IMR-90 (cell line): ENCODE results near the gene PC. TPM values are rescaled to one million over a fixed set of nuclear protein-coding genes. Genes with fewer than 3 reads are reported as not detected.

Source experiments
- ATAC-seq: fragments of 200-7000 bp; cut with Tn5 transposase; 2 replicates; pipeline ENCODE4 v1.9.1; 2020; ENCODE audit warnings: low read depth, mild to moderate bottlenecking, moderate library complexity
- BruUV-seq: library from RNA; stranded (reverse); fragments of 400-500 nt; replicated peaks from 2 replicates; lab custom pipeline; 2021; lab: Mats Ljungman, UMichigan
- CTCF ChIA-PET: fragments of 300-600 bp; formaldehyde crosslinking; extraction: SDS; loops from one replicate; lab custom pipeline; 2021; ENCODE audit warnings: antibody characterized with exemption; lab: Yijun Ruan, JAX
- POLR2A ChIA-PET: fragments of 300-600 bp; sonication (Branson Sonifier 250); formaldehyde crosslinking; loops from one replicate; lab custom pipeline; 2022; ENCODE audit warnings: antibody characterized with exemption; ENCODE audit not compliant: unreplicated experiment; lab: Charles Lee
- DNase-seq: peaks from one replicate; pipeline ENCODE4 v3.0.0; 2013
- H2AFZ ChIP-seq: replicated peaks from 2 replicates; pipeline ENCODE3; 2013; ENCODE audit warnings: low read length, mild to moderate bottlenecking; ENCODE audit not compliant: poor library complexity
- H2AK5ac ChIP-seq: 2 replicates; pipeline ENCODE4 v1.6.1; 2013; ENCODE audit warnings: low read depth, low read length, inconsistent platforms
- H2AK9ac ChIP-seq: replicated peaks from 2 replicates; pipeline ENCODE3; 2013; ENCODE audit warnings: mild to moderate bottlenecking, low read depth, low read length, moderate library complexity; ENCODE audit not compliant: poor library complexity
- H2BK120ac ChIP-seq: 2 replicates; pipeline ENCODE4 v1.6.1; 2013; ENCODE audit warnings: low read depth, low read length, inconsistent platforms
- H2BK15ac ChIP-seq: 3 replicates; pipeline ENCODE4 v1.6.1; 2013; ENCODE audit warnings: low read depth, low read length, inconsistent platforms
- H2BK20ac ChIP-seq: 2 replicates; pipeline ENCODE4 v1.6.1; 2013; ENCODE audit warnings: low read depth, mild to moderate bottlenecking, inconsistent platforms, low read length, moderate library complexity
- H2BK5ac ChIP-seq: 2 replicates; pipeline ENCODE4 v1.6.1; 2013; ENCODE audit warnings: mild to moderate bottlenecking, low read depth, low read length, inconsistent platforms; ENCODE audit not compliant: poor library complexity, severe bottlenecking
- H3K14ac ChIP-seq: replicated peaks from 2 replicates; pipeline ENCODE4 v1.6.1; 2013; ENCODE audit warnings: low read depth, low read length, inconsistent platforms
- H3K18ac ChIP-seq: 2 replicates; pipeline ENCODE4 v1.6.1; 2013; ENCODE audit warnings: low read depth, low read length, control low read depth
- H3K23ac ChIP-seq: 2 replicates; pipeline ENCODE4 v1.6.1; 2013; ENCODE audit warnings: low read depth, low read length, inconsistent platforms
- H3K27ac ChIP-seq: 2 replicates; pipeline ENCODE4 v1.5.1; 2013; ENCODE audit warnings: mild to moderate bottlenecking, control low read depth, low read length; ENCODE audit not compliant: insufficient read depth
- H3K27me3 ChIP-seq: 2 replicates; pipeline ENCODE4 v1.6.1; 2013; ENCODE audit warnings: low read length; ENCODE audit not compliant: control insufficient read depth, insufficient read depth
- H3K36me3 ChIP-seq: 2 replicates; pipeline ENCODE4 v1.6.1; 2013; ENCODE audit warnings: low read length, mixed read lengths; ENCODE audit not compliant: control insufficient read depth, insufficient read depth
- H3K4ac ChIP-seq: 2 replicates; pipeline ENCODE4 v1.6.1; 2013; ENCODE audit warnings: low read depth, low read length, inconsistent platforms
- H3K4me1 ChIP-seq: 2 replicates; pipeline ENCODE4 v1.6.1; 2013; ENCODE audit warnings: low read length, mixed read lengths; ENCODE audit not compliant: control insufficient read depth, insufficient read depth
- H3K4me2 ChIP-seq: 2 replicates; pipeline ENCODE4 v1.6.1; 2013; ENCODE audit warnings: low read depth, mild to moderate bottlenecking, control low read depth, low read length, moderate library complexity
- H3K4me3 ChIP-seq: 2 replicates; pipeline ENCODE4 v1.5.1; 2013; ENCODE audit warnings: low read depth, mild to moderate bottlenecking, control low read depth, low read length, moderate library complexity; ENCODE audit not compliant: insufficient read depth
- H3K56ac ChIP-seq: 2 replicates; pipeline ENCODE4 v1.6.1; 2013; ENCODE audit warnings: low read length, inconsistent platforms; ENCODE audit not compliant: insufficient read depth; ENCODE audit errors: extremely low read depth
- H3K79me1 ChIP-seq, 2 experiments: 2 replicates each; pipeline ENCODE4 v1.6.1; 2013; ENCODE audit warnings: low read length in 2 of 2, inconsistent platforms in 1 of 2, low read depth in 1 of 2
- H3K9ac ChIP-seq: 2 replicates; pipeline ENCODE4 v1.6.1; 2013; ENCODE audit warnings: low read depth, low read length, control low read depth
- H3K9me1 ChIP-seq: 2 replicates; pipeline ENCODE4 v1.6.1; 2013; ENCODE audit warnings: low read length, inconsistent platforms; ENCODE audit not compliant: insufficient read depth
- H3K9me3 ChIP-seq: 2 replicates; pipeline ENCODE4 v1.6.1; 2013; ENCODE audit warnings: low read length; ENCODE audit not compliant: control insufficient read depth, insufficient read depth
- H4K20me1 ChIP-seq: 2 replicates; pipeline ENCODE4 v1.6.1; 2013; ENCODE audit warnings: low read length, inconsistent platforms; ENCODE audit not compliant: insufficient read depth
- H4K5ac ChIP-seq: 2 replicates; pipeline ENCODE4 v1.6.1; 2013; ENCODE audit warnings: mild to moderate bottlenecking, low read depth, low read length, control low read depth
- H4K8ac ChIP-seq, 2 experiments: 2 replicates each; pipeline ENCODE4 v1.6.1; 2013; ENCODE audit warnings: low read depth in 2 of 2, low read length in 2 of 2, control low read depth in 1 of 2, inconsistent platforms in 1 of 2
- H4K91ac ChIP-seq: 2 replicates; pipeline ENCODE4 v1.6.1; 2013; ENCODE audit warnings: low read depth, low read length, inconsistent platforms; ENCODE audit not compliant: insufficient read depth
- BHLHE40 ChIP-seq: fragments of 150-350 bp; IDR thresholded peaks from 2 replicates; pipeline ENCODE4 v1.6.1; 2016; ENCODE audit warnings: mild to moderate bottlenecking, low read depth, low read length
- CEBPB ChIP-seq: IDR thresholded peaks from 2 replicates; pipeline ENCODE4 v1.6.1; 2012; ENCODE audit warnings: low read depth, low read length, improper control_type of control experiment
- CHD1 ChIP-seq: IDR thresholded peaks from 2 replicates; pipeline ENCODE4 v1.6.1; 2012; ENCODE audit warnings: low read depth, low read length, improper control_type of control experiment
- ELK1 ChIP-seq: fragments of 150-350 bp; IDR thresholded peaks from 2 replicates; pipeline ENCODE4 v1.6.1; 2016; ENCODE audit warnings: low read depth, mild to moderate bottlenecking, low read length, moderate library complexity, borderline replicate concordance
- FOS ChIP-seq: fragments of 150-350 bp; IDR thresholded peaks from 2 replicates; pipeline ENCODE4 v1.6.1; 2016; ENCODE audit warnings: low read depth, low read length
- MAFK ChIP-seq: IDR thresholded peaks from 2 replicates; pipeline ENCODE4 v1.6.1; 2012; ENCODE audit warnings: low read depth, low read length, improper control_type of control experiment
- MAZ ChIP-seq: IDR thresholded peaks from 2 replicates; pipeline ENCODE4 v1.6.1; 2012; ENCODE audit warnings: low read depth, mild to moderate bottlenecking, low read length, improper control_type of control experiment, moderate library complexity, borderline replicate concordance
- NFE2L2 ChIP-seq: fragments of 150-350 bp; IDR thresholded peaks from 2 replicates; pipeline ENCODE4 v1.6.1; 2016; ENCODE audit warnings: low read depth, mild to moderate bottlenecking, low read length
- POLR2A ChIP-seq: IDR thresholded peaks from 2 replicates; pipeline ENCODE4 v1.6.1; 2012; ENCODE audit warnings: mild to moderate bottlenecking, low read depth, low read length
- RAD21 ChIP-seq: IDR thresholded peaks from 2 replicates; pipeline ENCODE4 v1.6.1; 2012; ENCODE audit warnings: low read length, improper control_type of control experiment
- RCOR1 ChIP-seq: IDR thresholded peaks from 2 replicates; pipeline ENCODE4 v1.6.1; 2012; ENCODE audit warnings: mild to moderate bottlenecking, low read length, improper control_type of control experiment; ENCODE audit not compliant: insufficient replicate concordance
- SMC3 ChIP-seq: fragments of 150-350 bp; IDR thresholded peaks from 2 replicates; pipeline ENCODE4 v1.6.1; 2016; ENCODE audit warnings: low read depth, mild to moderate bottlenecking, antibody characterized with exemption, low read length, moderate library complexity
- USF2 ChIP-seq: fragments of 150-350 bp; IDR thresholded peaks from 2 replicates; pipeline ENCODE4 v1.6.1; 2017; ENCODE audit warnings: mild to moderate bottlenecking, antibody characterized with exemption, low read length, low read depth
- WGBS, 2 experiments: methylation state at CpG; one replicate each; pipeline versions ENCODE4 v1.1.5 to v1.1.7; 2013; ENCODE audit warnings: missing lambda C conversion rate in 2 of 2; ENCODE audit not compliant: insufficient read length in 1 of 2; ENCODE audit errors: extremely low coverage in 2 of 2; 5-methylcytosine and 5-hydroxymethylcytosine counted together
- dilution Hi-C: fragments of 300-500 bp; cut with HindIII; formaldehyde crosslinking; loops from one replicate; pipeline ENCODE4 v1.14.3; 2018; ENCODE audit warnings: low sequenced_read_pairs; ENCODE audit not compliant: unreplicated experiment
- in situ Hi-C: fragments of 300-500 bp; cut with MboI; formaldehyde crosslinking; loops from 3 replicates; pipeline ENCODE4 v1.14.3; 2019; ENCODE audit warnings: low sequenced_read_pairs, inconsistent platforms, mixed read lengths
- intact Hi-C: fragments of 100-400 bp; cut with micrococcal nuclease; formaldehyde crosslinking; loops from 2 replicates; pipeline ENCODE4 v1.10.0; 2022
- polyA plus RNA-seq, 3 experiments: library from polyadenylated mRNA; depleted of rRNA; stranded (reverse); fragments of >200 nt; gene quantifications; 2 replicates each; pipeline ENCODE4 v1.2.3, GENCODE V29; 2012; ENCODE audit warnings: low replicate concordance in 1 of 3
- total RNA-seq: library from RNA; depleted of rRNA; stranded (reverse); fragments of >200 nt; gene quantifications from 2 replicates; pipeline ENCODE4 v1.2.3, GENCODE V29; 2012
- TF ChIP-seq, protein P1 (sequence below): conservative IDR thresholded peaks from 2 replicates; pipeline ENCODE4 v1.5.1; 2012; ENCODE audit warnings: mild to moderate bottlenecking, low read depth, low read length, improper control_type of control experiment

PC gene
- total and polyA plus RNA-seq, 2 of the 4 experiments (the other 2 are of a cell fraction), result 13.6 to 15.7 TPM

DNA sequence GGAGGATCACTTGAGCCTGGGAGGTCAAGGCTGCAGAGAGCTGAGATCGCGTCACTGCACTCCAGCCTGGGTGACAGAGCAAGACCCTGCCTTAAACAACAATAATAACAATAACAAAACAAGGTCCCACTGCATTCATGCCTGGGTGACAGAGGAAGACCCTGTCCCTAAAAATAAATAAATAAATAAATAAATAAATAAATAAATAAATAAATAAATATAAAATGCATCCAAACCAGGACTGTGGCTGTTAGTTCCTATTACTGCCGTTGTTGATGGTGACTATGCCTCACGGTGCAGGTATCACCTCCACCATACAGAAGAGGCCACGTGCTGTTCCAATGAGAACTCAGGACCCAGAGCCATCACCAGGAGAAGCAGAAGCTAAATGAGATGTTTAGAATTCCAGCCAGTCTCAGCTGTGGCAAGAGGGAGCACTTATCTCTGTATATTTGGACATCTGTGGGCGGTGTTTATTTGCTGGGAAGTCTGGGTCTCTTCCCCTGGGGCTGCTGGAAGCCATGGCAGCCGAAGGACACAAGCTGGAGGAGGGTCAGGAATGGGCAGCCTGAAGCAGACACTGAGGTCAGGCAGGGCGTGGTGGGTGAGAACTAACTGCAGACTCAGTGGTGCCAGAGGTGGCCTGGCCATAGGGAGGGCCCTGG, 38.6 kb upstream of the PC start:
- ATAC-seq (peak; percentile 97), DNase-seq (peak; percentile 76)
- Histone ChIP-seq H3K4me1 (peaks cover 8% of the 10 kb centered on the region), H2AK9ac (peak overlapping the region; percentile 67), H2BK5ac (peak overlapping the region; percentile 9), H3K4ac (peak overlapping the region; percentile 91), H4K8ac (peak overlapping the region; percentile 56 to 85; a peak in 2 of 4 replicates), H3K27ac (no peak overlapping the region), H3K36me3 (no peaks in the 10 kb centered on the region), H2AFZ (peak overlapping the region; percentile 38), H4K91ac (peak overlapping the region; percentile 94), H2AK5ac (peak overlapping the region; percentile 91), H3K4me2 (no peak overlapping the region), H2BK120ac (peak overlapping the region; percentile 89), H2BK20ac (peak overlapping the region; percentile 94), H3K9me3 (no peaks in the 10 kb centered on the region), H4K20me1 (no peaks in the 10 kb centered on the region), H4K5ac (peak overlapping the region; percentile 29; the same call in 1 of the 2 replicates), H3K56ac (no peak overlapping the region), H3K27me3 (no peaks in the 10 kb centered on the region), H3K9me1 (peaks cover 12% of the 10 kb centered on the region), H3K23ac (peak overlapping the region; percentile 62), H3K14ac (peak overlapping the region; percentile 80; the same call in 1 of the 2 replicates), H3K9ac (no peak overlapping the region), H3K79me1 (no peaks in the 10 kb centered on the region), H3K18ac (0 out of 2 replicates have a peak overlapping the region, but pooled peaks have one; percentile 47), H2BK15ac (peak overlapping the region; percentile 90; the same call in 1 of the 3 replicates), H3K4me3 (no peak overlapping the region)
- WGBS, 2 experiments, result no CpG with 5 or more reads among the region's 8 CpGs
- dilution Hi-C loops, result no loop called here
- ChIA-PET POLR2A (interaction anchor here (0.6 kb wide), 1 partner anchor 1423 kb away, joined by 3 read pairs; no protein-coding TSS in a partner anchor), CTCF (no interaction called here)
- in situ Hi-C loops, result no loop called here
- BruUV-seq, result no TSS peak
- intact Hi-C loops, result no loop called here
- TF ChIP-seq CEBPB, result peak; percentile 70
- TF ChIP-seq RCOR1, result peak; percentile 93
- TF ChIP-seq CHD1, result no peak
- TF ChIP-seq, protein P1, sequence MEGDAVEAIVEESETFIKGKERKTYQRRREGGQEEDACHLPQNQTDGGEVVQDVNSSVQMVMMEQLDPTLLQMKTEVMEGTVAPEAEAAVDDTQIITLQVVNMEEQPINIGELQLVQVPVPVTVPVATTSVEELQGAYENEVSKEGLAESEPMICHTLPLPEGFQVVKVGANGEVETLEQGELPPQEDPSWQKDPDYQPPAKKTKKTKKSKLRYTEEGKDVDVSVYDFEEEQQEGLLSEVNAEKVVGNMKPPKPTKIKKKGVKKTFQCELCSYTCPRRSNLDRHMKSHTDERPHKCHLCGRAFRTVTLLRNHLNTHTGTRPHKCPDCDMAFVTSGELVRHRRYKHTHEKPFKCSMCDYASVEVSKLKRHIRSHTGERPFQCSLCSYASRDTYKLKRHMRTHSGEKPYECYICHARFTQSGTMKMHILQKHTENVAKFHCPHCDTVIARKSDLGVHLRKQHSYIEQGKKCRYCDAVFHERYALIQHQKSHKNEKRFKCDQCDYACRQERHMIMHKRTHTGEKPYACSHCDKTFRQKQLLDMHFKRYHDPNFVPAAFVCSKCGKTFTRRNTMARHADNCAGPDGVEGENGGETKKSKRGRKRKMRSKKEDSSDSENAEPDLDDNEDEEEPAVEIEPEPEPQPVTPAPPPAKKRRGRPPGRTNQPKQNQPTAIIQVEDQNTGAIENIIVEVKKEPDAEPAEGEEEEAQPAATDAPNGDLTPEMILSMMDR, result no peak
- TF ChIP-seq MAZ, result 0 out of 2 replicates have a peak, but pooled peaks have one; percentile 50
- no peak for TF ChIP-seq ELK1
- TF ChIP-seq FOS, result peak; percentile 35; the same call in 1 of the 2 replicates
- TF ChIP-seq BHLHE40, result peak; percentile 61
- TF ChIP-seq USF2, result peak; percentile 54; the same call in 1 of the 2 replicates
- TF ChIP-seq MAFK, result no peak
- TF ChIP-seq POLR2A, result no peak
- no peak for TF ChIP-seq NFE2L2
- TF ChIP-seq RAD21, result no peak
- TF ChIP-seq SMC3, result no peak
